ENCODE data around the gene GYG1.

GYG1 gene

DNA sequence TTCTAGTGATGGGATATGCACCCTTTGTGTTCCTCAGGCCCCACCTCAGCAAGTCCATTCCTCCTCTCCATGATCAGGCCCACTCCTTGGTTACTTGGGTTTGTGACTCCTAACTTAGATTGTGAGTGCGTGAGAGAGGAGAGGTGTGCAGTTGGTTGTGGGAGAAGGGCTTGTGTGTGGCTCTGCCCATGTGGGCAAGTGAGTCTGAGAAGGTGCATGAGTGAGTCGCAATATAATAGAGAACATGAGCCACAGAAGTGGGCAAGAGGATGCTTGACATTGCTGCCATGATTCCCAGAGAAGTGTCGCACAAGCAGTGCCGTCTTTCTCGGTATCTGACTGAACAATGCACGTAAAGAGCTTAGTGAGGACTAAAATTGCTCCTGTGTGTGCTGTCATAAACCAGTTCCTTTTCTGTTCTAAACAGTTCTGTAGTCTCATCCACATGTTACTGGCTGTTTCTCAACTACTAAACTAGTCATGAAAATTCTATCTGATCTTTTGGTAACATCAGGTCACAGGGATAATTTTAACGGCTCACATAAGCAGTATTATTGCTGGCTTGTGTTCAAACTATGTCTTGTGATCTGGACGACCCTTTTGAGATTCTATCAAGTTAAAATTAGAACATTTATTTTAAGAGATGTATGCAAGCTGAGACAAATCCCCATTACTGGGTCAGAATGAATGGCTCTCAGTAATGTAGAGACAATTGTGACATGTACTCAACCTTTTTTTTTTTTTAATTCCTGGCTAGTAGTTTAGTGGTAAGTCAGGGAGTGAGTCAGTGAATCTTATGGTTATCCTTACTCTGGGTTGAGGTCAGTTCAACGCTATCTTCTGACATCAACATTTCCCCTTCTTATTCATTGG, 25.6 kb downstream of the GYG1 start:
- no peak for DNase-seq (ENCODE audit: low read depth, low spot score)

DNA sequence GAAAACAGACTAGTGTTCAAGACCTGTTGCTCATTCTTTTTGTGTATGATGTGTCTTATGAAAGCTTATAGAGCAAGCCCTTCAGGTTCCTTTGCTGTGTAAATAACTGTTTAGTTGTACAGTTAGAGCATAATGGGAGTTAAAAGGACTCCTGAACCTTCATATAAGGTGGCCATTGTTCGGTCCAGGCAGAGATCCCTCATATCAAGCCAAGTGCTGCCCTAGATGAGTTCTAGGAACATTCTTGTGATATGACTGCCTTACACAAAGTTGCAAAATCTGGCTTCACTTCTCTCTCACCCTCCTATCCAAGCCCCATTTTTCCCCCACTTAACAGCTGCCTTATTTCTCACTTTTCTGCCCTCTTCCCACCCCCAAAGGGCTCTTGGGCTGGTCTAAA, 26.9 kb downstream of the GYG1 start:
- no peak for DNase-seq (ENCODE audit: low read depth, low spot score)

DNA sequence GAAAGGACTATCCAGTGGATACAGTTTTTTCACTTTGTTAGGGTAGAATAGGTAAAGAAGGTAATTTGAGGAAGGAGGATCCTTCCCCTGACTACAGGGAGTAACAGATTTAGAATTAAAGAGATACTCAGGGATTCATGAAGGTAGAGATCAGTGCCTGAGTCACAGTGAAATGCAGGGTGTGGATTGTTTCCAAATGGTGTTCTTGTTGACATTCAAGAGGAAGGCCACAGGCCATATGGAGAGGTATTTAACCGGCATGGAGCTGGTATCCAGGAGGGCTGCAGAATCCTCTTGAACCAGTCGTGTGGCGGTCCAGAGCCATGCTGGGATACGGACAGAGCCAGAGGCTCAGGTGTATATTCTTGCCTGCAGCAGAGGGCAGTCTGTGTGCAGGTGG, 28.2 kb downstream of the GYG1 start:
- no peak for DNase-seq (ENCODE audit: low read depth, low spot score)

DNA sequence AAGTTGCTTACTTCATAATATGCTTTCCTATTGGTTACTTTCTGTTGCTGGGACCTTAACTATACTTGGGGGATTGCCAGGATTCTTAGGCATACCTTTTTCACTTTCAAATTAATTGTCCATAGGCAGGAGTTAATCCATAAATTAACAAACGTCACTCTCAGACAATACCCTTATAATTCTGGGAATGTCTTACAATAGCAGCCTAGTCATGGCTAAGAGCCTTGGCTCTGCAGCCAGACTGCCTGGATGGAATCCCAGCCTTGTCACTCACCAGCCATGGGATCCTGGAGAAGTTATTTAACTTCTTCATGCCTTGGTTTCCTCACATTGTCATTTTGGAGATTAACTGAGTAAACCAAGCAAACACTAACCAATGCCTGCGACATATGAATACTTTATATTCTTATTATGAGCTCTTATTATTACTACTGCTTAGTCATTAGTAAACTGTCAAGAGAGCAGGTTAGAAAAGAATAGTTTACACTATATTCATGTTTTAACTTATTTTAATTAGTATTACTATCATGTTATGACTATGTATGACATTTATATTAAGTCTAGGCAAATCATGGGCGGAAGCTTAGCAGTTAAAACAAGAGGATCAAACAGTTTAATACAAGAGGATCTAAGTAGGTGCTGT, 29.0 kb downstream of the GYG1 start:
- DNase-seq (ENCODE audit: low read depth, low spot score): no peak

DNA sequence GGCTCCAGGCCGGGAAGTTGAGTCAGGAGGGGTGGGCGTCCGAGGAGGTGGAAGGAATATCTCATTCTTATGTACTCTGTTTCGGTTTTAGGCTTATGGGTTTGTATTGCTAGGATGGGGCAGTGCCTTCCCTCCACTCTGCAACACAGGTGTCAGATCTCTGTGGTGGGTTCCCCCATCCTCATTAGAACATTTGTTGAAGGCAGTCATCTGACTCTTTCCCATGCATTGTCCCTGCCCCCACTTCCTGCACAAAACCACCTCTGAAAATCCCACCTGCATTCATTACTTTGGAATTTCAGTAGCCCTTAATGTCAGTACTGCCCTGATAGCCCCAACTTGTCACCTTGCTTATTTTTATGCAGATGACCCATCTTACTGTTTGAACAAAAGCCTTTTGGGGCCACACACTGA, 29.5 kb downstream of the GYG1 start:
- no peak for DNase-seq (ENCODE audit: low read depth, low spot score)

DNA sequence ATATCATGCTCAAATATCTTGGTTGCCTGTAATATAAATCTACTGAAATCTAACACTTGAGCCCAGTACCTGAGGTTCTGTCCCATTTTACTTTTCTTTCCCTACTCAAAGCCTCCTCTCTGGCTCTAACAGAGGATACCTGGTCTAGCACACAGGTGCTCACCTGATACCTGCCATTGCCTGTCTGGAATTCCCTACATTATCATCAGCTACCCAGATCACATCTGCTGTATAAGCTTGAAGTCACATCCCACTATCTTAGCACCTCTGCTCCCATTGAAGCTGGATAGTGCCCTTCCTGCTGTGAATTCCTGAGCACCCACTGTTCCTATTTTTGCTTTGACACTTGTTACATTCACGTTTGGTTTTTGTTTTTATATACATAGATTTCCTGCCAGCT, 30.5 kb downstream of the GYG1 start:
- DNase-seq (ENCODE audit: low read depth, low spot score): no peak

DNA sequence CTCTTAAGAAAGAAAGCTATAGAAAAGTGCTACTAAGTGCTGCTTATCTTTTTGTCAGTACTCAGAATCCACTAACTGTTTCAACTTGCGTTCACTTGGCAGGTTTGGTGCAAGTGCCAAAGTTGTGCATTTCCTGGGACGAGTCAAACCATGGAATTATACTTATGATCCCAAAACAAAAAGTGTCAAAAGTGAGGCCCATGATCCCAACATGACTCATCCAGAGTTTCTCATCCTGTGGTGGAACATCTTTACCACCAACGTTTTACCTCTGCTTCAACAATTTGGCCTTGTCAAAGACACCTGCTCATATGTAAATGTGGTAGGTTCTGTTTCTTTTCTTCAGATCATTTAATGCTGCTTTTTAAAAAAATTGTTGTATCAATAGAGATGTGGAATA, 32.6 kb downstream of the GYG1 start:
- no peak for DNase-seq (ENCODE audit: low read depth, low spot score)

DNA sequence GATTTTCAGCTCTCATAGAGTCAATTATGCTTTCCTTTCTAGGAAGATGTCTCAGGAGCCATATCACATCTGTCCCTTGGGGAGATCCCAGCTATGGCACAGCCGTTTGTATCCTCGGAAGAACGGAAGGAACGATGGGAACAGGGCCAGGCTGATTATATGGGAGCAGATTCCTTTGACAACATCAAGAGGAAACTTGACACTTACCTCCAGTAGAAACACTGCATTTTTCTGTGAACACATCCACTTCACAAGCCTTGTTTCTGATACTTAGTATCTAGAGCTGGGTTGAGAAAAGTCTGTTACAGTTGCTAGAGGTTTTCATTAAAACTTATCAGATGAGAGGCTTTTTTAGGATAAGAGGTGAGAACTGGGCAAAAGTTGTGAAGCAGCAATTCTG, 35.4 kb downstream of the GYG1 start:
- DNase-seq (ENCODE audit: low read depth, low spot score): no peak

DNA sequence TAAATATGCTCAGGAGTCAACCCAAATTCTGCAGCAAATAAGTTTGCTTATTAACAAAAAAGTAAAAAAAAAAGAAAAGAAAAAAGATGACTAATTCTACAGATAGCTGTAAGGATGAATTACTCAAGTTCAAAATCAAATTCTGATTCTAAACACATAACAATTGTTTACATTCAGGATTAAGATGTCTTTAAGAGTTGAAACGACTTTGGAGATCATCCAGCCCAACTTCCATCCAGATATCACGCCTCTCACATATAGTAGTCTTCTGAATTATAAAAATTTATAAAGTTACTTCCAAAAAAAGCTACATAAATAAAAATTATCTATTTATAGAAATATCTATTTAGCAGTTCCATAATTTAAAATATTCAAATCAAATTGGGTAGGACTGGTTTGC, 39.8 kb downstream of the GYG1 start:
- DNase-seq (ENCODE audit: low read depth, low spot score): no peak

DNA sequence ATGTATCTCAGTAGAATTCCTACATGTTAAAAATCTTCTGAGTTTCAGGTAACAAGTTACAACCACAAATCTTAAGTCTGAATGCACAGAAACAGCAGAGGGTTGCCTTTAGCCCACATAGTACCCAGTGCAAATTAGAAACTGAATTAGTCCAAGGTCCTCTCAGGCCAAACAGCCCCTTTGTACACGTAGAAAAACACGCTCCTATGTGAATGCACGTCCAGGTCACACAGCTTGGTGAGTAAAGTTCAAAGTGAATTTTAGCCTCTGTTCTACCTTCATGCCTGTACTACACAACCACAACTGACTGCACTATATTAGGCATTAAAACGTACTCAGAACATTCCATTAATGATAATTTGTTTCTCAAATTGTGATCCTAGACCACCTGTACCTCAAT, 46.3 kb downstream of the GYG1 start:
- no peak for DNase-seq (ENCODE audit: low read depth, low spot score)

DNA sequence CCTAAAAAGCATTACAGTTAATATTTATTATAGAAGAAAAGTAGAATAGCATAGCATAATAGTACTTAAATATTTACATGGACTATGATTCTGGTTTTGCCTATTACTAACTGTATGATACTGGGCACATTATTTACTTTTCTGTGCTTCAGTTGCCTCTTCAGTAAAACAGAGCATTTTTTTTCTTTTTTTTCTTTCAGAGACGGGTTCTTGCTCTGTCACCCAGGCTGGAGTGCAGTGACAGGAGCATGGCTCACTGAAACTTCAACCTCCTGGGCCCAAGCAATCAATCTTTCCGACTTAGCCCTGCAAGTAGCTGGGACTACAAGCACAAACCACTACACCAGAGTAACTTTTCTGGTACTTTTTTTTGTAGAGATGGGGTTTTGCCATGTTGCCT, 47.0 kb downstream of the GYG1 start:
- DNase-seq (ENCODE audit: low read depth, low spot score): no peak

DNA sequence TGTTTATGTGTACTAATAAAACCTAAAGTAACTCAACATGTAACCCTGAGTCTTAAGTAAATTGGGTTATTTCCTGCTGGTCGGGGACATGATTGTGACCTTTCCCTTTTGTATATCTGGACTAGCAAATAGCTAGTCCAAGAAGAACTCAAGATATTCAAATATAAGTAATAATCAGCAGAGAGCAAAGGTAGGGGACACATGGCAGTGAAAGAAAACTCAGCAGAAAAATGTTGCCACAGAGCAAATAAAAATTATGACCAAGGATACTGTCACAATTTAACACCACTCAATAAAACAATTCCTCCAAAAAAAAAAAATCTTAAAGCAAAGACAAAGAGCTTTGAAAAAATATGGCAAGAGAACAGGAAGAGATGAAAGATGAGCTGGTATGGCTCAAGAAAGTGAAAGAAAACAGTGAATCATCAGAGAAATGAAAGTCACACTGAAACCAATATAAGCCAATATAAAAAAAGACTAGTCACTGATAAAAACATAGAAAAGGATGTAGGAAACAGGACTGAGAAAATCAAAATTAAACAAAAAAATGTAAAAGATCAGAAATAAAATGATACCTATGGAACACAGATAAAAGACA, 51.5 kb downstream of the GYG1 start:
- DNase-seq (ENCODE audit: low read depth, low spot score): no peak

DNA sequence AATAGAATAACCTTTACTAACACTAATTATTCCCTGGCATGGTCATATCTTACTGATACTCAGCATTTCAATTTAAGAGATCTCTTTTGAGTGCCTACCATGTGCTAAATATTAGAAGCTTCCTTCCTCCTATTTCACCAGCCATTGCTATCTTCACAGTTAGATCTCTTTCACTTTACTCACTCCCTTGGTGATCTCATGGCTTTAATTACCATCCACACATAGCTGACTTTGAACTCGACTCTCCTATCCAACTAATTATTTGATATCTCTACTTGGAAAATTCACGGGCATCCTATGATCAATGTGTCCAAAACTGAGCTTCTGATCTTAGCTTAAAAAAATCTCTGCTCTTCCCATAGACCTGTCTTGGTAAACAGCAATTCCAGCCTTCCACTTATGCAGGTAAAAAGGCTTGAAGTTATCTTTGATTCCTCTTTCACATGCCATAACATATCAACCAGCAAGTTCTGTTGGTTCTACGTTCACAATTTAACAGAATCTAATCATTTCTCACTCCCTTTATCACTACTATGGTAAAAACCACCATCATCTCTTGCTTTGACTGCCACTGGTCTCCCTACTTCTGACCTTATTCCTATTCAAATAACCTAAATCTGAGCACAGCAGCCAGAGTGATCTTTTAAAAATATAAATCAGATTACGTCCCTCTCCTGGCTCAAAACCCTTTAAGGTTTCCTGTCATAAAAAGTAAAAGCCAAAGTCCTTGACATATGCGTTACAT, 53.2 kb downstream of the GYG1 start:
- DNase-seq (ENCODE audit: low read depth, low spot score): no peak

DNA sequence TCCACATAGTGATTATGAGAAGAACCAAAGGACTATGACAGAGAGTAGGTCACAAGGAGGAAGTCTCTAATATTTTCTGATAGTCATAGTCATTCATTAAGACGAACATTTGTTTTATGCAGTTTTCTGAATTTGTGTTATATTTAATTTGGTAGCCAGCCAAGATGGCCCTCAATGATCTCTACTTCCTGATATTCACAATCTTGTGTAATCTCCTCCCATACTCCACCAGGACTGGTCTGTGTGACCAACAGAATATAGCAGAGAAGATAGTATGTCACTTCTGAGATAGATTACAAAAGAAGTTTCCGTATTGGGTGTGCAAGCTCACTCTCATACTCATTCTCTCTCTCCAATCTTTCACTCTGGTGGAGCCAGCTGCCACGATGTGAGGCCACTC, 64.2 kb downstream of the GYG1 start:
- DNase-seq (ENCODE audit: low read depth, low spot score): no peak

DNA sequence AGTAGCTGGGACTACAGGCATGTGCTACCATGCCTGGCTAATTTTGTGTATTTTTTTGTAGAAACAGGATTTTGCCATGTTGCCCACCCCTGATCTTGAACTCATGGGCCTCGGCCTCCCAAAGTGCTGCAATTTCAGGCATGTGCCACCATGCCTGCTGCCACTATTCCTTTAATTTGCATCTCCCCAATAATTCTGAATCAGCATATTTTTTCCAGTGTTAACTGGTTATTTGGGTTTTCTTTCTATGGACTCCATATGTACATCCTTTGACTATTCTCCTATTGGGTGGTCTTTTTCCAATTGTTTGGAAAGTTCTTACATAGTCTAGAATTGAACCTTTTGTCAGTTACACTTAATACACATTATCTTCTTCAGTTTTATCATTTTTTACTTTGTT, 66.9 kb downstream of the GYG1 start:
- no peak for DNase-seq (ENCODE audit: low read depth, low spot score)

DNA sequence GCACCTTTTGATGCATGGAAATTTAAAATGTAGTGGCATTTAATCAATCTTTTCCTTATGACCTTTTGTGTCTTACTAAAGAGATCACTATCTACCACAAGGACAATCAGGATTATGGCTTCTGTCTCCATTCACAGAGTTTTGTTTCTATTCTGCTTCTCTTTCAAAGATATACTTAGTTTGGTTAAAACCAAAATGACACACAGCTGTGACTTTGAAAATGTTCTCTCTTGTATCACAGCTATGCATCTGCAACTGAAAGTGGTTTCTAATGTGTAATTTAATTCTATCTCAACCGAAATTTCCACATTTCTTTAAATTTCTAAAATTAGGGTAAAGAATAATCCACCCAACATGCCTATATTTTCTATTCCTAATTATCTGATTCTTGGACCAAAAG, 67.3 kb downstream of the GYG1 start:
- no peak for DNase-seq (ENCODE audit: low read depth, low spot score)

DNA sequence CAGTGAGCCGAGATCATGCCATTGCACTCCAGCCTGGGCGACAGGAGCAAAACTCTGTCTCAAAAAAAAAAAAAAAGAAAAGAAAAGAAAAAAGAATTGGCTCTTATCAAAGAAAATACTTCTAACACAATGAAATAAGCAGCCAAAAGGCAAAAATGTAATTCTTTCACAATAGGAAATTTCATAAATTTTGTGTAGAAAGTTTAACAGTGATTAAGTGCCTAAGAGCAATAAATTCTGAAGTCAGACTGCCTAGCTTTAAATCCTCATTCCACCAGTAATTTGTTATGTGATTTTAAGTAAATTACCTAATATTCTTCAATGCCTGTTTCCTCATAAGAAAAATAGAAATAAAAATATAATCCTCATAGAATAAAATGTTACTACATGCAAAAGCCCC, 70.4 kb downstream of the GYG1 start:
- no peak for DNase-seq (ENCODE audit: low read depth, low spot score)

DNA sequence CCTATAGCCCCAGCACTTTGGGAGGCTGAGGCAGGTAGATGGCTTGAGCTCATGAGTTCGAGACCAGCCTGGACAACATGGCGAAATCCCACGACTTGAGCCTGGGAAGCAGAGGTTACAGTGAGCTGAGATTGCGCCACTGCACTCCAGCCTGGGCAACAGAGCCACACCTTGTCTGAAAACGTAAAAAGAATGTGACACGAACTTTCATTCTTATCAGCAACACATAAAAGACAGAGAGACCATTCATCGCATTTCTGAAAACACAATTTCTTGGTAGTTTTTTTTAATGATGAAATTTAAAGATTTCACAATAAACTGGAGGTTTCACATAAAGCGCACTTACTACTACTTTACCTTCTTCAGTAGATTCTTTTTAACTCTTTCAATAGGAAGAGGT, 76.5 kb downstream of the GYG1 start:
- DNase-seq (ENCODE audit: low read depth, low spot score): no peak

All from activated naive CD8-positive, alpha-beta T cell treated with anti-CD3 and anti-CD28 coated beads, Interleukin-2, amount 50 U/mL, for 16 hours (primary cell).